Activated CD4-positive, alpha-beta T cell treated with anti-CD3 and anti-CD28 coated beads, Interleukin-2, amount 50 U/mL, for 24 hours (primary cell): ENCODE measurements around the gene CLTRN.

Experiments
- DNase-seq, 2 donors: peaks; one replicate each; pipeline ENCODE4 v3.0.0-alpha.2; 2020; ENCODE audit warnings: low read depth in 1 of 2, low spot score in 1 of 2

CLTRN gene

DNA sequence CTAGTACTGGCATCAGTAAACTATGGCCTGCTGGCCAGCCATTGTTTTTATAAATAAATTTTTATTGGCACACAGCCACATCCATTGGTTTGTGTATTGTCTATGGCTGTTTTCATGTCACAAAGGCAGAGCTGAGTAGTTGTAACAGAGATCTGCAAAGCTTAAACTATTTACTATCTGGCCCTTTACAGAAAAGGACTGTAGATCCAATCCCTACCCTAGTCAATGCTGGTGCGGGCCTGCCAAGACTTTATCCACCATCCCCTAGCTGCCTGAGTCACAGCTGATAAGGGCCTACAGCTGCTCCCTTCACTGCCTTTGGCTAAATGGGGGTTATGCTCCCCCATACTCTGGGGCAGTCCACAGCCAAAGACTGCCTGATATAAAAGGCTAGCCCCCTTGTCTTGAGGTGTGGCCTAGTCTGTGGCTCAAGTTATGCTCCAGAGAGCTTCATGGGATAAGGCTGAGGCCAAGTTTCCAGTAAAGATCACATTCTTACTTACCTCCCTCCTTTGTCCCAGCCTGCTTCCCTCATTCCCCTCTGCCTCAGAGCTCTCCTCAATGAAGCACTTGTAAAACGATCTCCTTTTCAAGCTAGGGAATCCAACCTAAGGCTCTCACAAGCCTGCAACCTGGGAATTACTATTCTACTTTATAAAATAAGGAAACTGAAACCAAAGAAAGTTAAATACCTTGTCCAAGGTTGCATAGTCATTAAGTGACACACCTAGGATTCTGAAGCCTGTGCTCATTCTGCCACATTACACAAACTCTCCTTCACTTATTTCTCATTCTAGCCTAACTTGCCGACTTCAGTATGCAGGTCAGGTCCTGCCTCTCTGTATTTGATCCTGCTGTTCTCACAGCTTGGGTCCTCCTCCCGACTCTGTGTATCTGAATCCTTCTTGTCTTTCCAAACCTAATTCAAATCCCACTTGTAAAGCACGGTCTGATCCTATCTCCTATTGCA is 84.5 kb downstream of the CLTRN start:
- no peak for DNase-seq
